Measurements from ENCODE around the gene MPHOSPH9. TPM values are rescaled to one million over a fixed set of nuclear protein-coding genes. Genes with fewer than 3 reads are reported as not detected.

MPHOSPH9 gene
- total RNA-seq, 4 donors from 2014 or later: 21.6 to 53.6 (median 39.1) TPM

GRCh38 chr12:123108682-123109066 is 124.3 kb downstream of the MPHOSPH9 start:
- intact Hi-C loops (cut with DNase I): loop anchor here (10.0 kb wide), 1 partner anchor 64 kb away; no protein-coding TSS in a partner anchor
- Histone ChIP-seq H3K9me3 (no peaks in the 10 kb centered on the region), H3K27ac (peak overlapping the region; percentile 11 to 68 (median 59)), H3K36me3 (no peaks in the 10 kb centered on the region), H3K27me3 (no peaks in the 10 kb centered on the region), H3K4me3 (replicated peaks in 1 of 3) (no peak overlapping the region), H3K4me1 (peaks cover 52 to 68% of the 10 kb centered on the region in 2 donors)
- WGBS, 2 donors: 84 to 90% methylated on average over 7 of the region's 7 CpGs
- TF ChIP-seq CTCF (IDR thresholded peaks at IDR 0.05): no peak
- TF ChIP-seq POLR2A (IDR thresholded peaks at IDR 0.05): no peak
- DNase-seq: no peak

GRCh38 chr12:123107926-123108681 is 124.8 kb downstream of the MPHOSPH9 start:
- H3K4me1 ChIP-seq: peaks cover 48 to 62% of the 10 kb centered on the region in 2 donors
- H3K36me3 ChIP-seq: no peaks in the 10 kb centered on the region
- TF ChIP-seq POLR2A (IDR thresholded peaks at IDR 0.05): no peak
- no peak for TF ChIP-seq CTCF (IDR thresholded peaks at IDR 0.05)
- peak; percentile 33 to 38 for DNase-seq
- peak overlapping the region; percentile 11 to 68 (median 63) for H3K27ac ChIP-seq
- no peaks in the 10 kb centered on the region for H3K9me3 ChIP-seq
- intact Hi-C loops (cut with DNase I): loop anchor here (10.0 kb wide), 1 partner anchor 63 kb away; no protein-coding TSS in a partner anchor
- no peak overlapping the region for H3K4me3 ChIP-seq (replicated peaks in 1 of 3)
- H3K27me3 ChIP-seq: no peaks in the 10 kb centered on the region
- whole genome bisulfite sequencing, 2 donors: 60 to 61% methylated on average over 13 of the region's 13 CpGs

- Histone ChIP-seq H3K4me1 (peaks cover 37 to 55% of the 10 kb centered on the region in 2 donors), H3K27me3 (no peaks in the 10 kb centered on the region), H3K4me3 (replicated peaks in 1 of 3) (no peak overlapping the region), H3K9me3 (no peaks in the 10 kb centered on the region), H3K27ac (peak overlapping the region; percentile 24 to 68 (median 63)), H3K36me3 (no peaks in the 10 kb centered on the region)
- TF ChIP-seq CTCF (IDR thresholded peaks at IDR 0.05) (no peak), POLR2A (IDR thresholded peaks at IDR 0.05) (no peak)
- intact Hi-C loops (cut with DNase I): loop anchor here (10.0 kb wide), 1 partner anchor 62 kb away; no protein-coding TSS in a partner anchor
- no peak for DNase-seq
- WGBS, 2 donors: 74 to 88% methylated on average over 3 to 7 of the region's 9 CpGs
Observed at GRCh38 chr12:123106640-123107359, 126.1 kb downstream of the MPHOSPH9 start.

- 81 to 86% methylated on average over 14 of the region's 14 CpGs for WGBS, 2 donors
- no peaks in the 10 kb centered on the region for H3K27me3 ChIP-seq
- H3K4me1 ChIP-seq: peaks cover 33 to 47% of the 10 kb centered on the region in 2 donors
- H3K4me3 ChIP-seq (replicated peaks in 1 of 3): no peak overlapping the region
- H3K36me3 ChIP-seq: no peaks in the 10 kb centered on the region
- DNase-seq: no peak
- intact Hi-C loops (cut with DNase I): loop anchor here (10.0 kb wide), 1 partner anchor 61 kb away; no protein-coding TSS in a partner anchor
- no peak for TF ChIP-seq POLR2A (IDR thresholded peaks at IDR 0.05)
- no peak for TF ChIP-seq CTCF (IDR thresholded peaks at IDR 0.05)
- H3K27ac ChIP-seq: peak overlapping the region in 2 of 3 donors; percentile 63 to 68
- H3K9me3 ChIP-seq: no peaks in the 10 kb centered on the region
Observed at GRCh38 chr12:123105211-123105826, 127.6 kb downstream of the MPHOSPH9 start.

Data from thyroid gland (tissue), 4 donors.